Neuron (in vitro differentiated cells): ENCODE measurements around the gene C4BPB.

Experiments used
- H2AFZ ChIP-seq: one replicate; pipeline ENCODE4 v1.6.1; 2013; ENCODE audit warnings: low read depth, mild to moderate bottlenecking, inconsistent platforms, low read length, moderate library complexity
- H3K27me3 ChIP-seq: one replicate; pipeline ENCODE4 v1.6.1; 2013; ENCODE audit warnings: low read length; ENCODE audit not compliant: insufficient read depth
- H3K36me3 ChIP-seq: one replicate; pipeline ENCODE4 v1.6.1; 2013; ENCODE audit warnings: low read length; ENCODE audit not compliant: insufficient read depth
- H3K4me1 ChIP-seq: one replicate; pipeline ENCODE4 v1.6.1; 2013; ENCODE audit warnings: low read length; ENCODE audit not compliant: insufficient read depth
- H3K4me3 ChIP-seq: 2 replicates; pipeline ENCODE4 v1.5.1; 2013; ENCODE audit warnings: mild to moderate bottlenecking, low read length, moderate library complexity
- H3K9me3 ChIP-seq: one replicate; pipeline ENCODE4 v1.6.1; 2013; ENCODE audit warnings: low read length

The C4BPB gene

GRCh38 chr1:207069061-207069460 is 19.6 kb upstream of the C4BPB start:
- no peak overlapping the region for H3K4me3 ChIP-seq
- no peaks in the 10 kb centered on the region for H3K9me3 ChIP-seq
- H3K27me3 ChIP-seq, result no peaks in the 10 kb centered on the region
- H3K4me1 ChIP-seq, result no peaks in the 10 kb centered on the region
- H2AFZ ChIP-seq, result no peak overlapping the region
- peaks cover 19% of the 10 kb centered on the region for H3K36me3 ChIP-seq

GRCh38 chr1:207069858-207070506 is 18.7 kb upstream of the C4BPB start:
- Histone ChIP-seq H3K4me3 (no peak overlapping the region), H3K27me3 (no peaks in the 10 kb centered on the region), H3K36me3 (peaks cover 19% of the 10 kb centered on the region), H3K9me3 (no peaks in the 10 kb centered on the region), H2AFZ (no peak overlapping the region), H3K4me1 (no peaks in the 10 kb centered on the region)

GRCh38 chr1:207070811-207071210 is 17.8 kb upstream of the C4BPB start:
- H3K27me3 ChIP-seq, result no peaks in the 10 kb centered on the region
- H3K36me3 ChIP-seq, result peaks cover 19% of the 10 kb centered on the region
- H2AFZ ChIP-seq, result no peak overlapping the region
- H3K4me1 ChIP-seq, result no peaks in the 10 kb centered on the region
- no peak overlapping the region for H3K4me3 ChIP-seq
- no peaks in the 10 kb centered on the region for H3K9me3 ChIP-seq

- no peaks in the 10 kb centered on the region for H3K27me3 ChIP-seq
- H3K36me3 ChIP-seq, result peaks cover 15% of the 10 kb centered on the region
These were observed 17.2 kb upstream of the C4BPB start for GRCh38 chr1:207071426-207071825.

GRCh38 chr1:207072233-207072632 is 16.4 kb upstream of the C4BPB start:
- H3K4me3 ChIP-seq, result no peak overlapping the region
- H3K36me3 ChIP-seq, result peaks cover 15% of the 10 kb centered on the region
- no peaks in the 10 kb centered on the region for H3K27me3 ChIP-seq
- no peak overlapping the region for H2AFZ ChIP-seq
- H3K9me3 ChIP-seq, result no peaks in the 10 kb centered on the region
- no peaks in the 10 kb centered on the region for H3K4me1 ChIP-seq

More at GRCh38 chr1:207071426-207071825, 17.2 kb upstream of the C4BPB start:
- Histone ChIP-seq H2AFZ (no peak overlapping the region), H3K4me1 (no peaks in the 10 kb centered on the region), H3K4me3 (no peak overlapping the region), H3K9me3 (no peaks in the 10 kb centered on the region)

- Histone ChIP-seq H3K36me3 (peaks cover 7% of the 10 kb centered on the region), H3K4me1 (no peaks in the 10 kb centered on the region), H3K9me3 (no peaks in the 10 kb centered on the region), H2AFZ (no peak overlapping the region), H3K4me3 (no peak overlapping the region), H3K27me3 (no peaks in the 10 kb centered on the region)
These were observed 14.5 kb upstream of the C4BPB start for GRCh38 chr1:207073906-207074820.

DNA sequence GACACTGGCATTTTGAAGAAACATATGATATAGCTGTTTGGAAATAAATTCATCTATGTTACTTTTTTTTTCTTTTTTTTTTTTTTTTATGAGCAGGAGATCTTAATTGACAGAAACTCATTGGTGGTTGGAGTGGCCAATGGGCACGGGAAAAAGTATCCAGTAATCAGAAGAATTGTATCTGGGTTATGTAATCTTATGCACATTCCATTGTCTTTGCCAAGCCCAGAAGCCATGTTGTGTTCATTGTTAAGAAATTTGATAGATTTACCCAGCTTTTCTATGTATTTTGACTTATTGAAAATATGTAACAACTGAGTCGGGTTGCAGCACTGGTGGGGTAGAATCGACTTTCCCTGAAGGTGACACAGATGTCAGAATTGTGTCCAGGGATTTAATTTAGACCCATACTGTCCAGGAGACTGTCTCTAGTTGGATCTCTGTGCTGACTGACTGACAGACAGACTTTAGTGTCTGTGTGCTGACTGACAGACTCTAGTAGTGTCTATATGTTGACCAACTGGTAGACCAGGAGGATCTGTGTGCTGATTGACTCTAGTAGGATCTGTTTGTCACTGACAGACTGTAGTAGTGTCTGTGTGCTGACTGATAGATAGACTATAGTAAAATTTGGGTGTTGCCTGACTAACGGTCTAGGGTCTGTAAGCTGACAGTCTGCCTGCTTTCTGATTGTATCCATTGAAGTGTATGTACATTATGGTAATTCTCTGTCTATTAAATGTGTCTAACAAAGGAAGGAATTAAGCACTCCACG is 12.3 kb upstream of the C4BPB start:
- peaks cover 4% of the 10 kb centered on the region for H3K36me3 ChIP-seq
- no peaks in the 10 kb centered on the region for H3K9me3 ChIP-seq
- H3K4me3 ChIP-seq, result no peak overlapping the region
- no peaks in the 10 kb centered on the region for H3K27me3 ChIP-seq
- H2AFZ ChIP-seq, result no peak overlapping the region
- no peaks in the 10 kb centered on the region for H3K4me1 ChIP-seq

- no peaks in the 10 kb centered on the region for H3K4me1 ChIP-seq
- H3K36me3 ChIP-seq, result peaks cover 3% of the 10 kb centered on the region
- no peak overlapping the region for H3K4me3 ChIP-seq
- H3K9me3 ChIP-seq, result no peaks in the 10 kb centered on the region
- no peaks in the 10 kb centered on the region for H3K27me3 ChIP-seq
- no peak overlapping the region for H2AFZ ChIP-seq
These were observed 11.6 kb upstream of the C4BPB start for GRCh38 chr1:207077012-207077411.

DNA sequence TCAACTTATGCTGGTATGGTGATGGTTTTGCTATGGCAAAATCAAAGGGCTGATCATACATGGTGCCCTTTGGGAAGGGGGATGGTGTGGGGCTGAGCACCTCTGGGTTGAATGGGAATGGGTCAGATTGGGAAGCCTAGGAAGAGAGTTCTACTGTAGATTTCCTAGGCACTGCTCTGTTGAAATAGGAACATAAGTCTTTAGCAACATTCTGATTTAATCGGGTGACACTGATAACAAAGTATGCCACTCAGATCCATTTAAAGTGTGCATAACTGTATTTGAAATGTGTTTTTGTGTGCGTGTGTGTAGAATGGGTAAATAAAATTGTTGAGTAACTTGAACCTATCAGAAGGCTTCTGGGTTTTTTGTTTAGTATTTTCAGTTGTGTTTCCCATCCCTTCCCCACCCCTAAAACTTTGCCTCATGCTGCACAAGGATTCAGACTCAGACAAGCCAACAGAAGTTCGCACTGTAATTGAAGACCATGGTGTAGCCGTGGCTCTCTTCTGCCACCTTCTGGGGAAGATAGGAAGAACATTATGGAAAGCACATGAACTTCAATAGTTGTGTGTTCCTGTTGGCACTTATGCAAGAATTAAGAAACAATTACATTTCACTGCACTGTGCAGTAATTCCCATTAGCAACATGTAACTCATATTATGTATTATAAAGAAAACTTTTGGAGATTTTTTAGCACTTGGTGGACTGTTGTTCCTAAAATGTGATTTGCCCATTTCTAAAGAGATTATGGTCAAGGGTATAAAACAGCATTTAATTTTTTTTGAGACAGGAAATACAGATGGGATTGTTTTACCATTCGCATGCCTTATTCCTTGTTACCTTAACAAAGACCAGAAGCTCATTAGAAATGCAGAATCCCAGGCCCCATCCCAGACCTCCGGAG is 10.9 kb upstream of the C4BPB start:
- H3K4me3 ChIP-seq, result no peak overlapping the region
- no peaks in the 10 kb centered on the region for H3K27me3 ChIP-seq
- no peaks in the 10 kb centered on the region for H3K4me1 ChIP-seq
- H3K9me3 ChIP-seq, result no peaks in the 10 kb centered on the region
- H2AFZ ChIP-seq, result no peak overlapping the region
- H3K36me3 ChIP-seq, result no peaks in the 10 kb centered on the region

GRCh38 chr1:207078578-207079132 is 10.0 kb upstream of the C4BPB start:
- Histone ChIP-seq H3K9me3 (no peaks in the 10 kb centered on the region), H2AFZ (no peak overlapping the region), H3K4me1 (no peaks in the 10 kb centered on the region), H3K36me3 (no peaks in the 10 kb centered on the region), H3K27me3 (no peaks in the 10 kb centered on the region), H3K4me3 (no peak overlapping the region)

DNA sequence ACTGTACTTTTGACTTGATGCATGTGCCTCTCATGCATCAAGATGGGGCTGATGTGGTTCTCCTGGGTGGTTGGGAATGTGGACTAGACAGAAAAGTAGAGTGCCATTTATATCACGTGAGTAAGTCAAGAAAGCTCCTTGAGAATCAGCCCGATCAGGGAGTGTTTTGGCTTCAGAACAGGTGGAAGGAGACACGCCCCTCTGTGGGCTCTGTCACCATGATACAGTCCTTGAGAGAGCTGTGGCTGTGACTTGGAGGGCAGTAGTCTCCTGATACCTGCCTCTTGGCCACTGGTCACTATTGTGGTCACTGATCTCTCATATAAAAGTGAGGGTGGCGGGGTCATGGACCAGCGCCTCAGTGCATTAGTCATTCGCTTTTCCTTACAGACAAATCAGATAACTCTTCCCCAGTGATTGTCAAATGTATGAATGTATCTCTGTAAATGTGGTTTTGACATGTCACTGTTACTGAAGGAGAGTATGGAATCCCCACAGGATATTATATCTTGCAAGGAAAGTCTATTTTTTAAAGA is 8.9 kb upstream of the C4BPB start:
- Histone ChIP-seq H2AFZ (no peak overlapping the region), H3K27me3 (no peaks in the 10 kb centered on the region), H3K36me3 (no peaks in the 10 kb centered on the region), H3K4me3 (no peak overlapping the region), H3K4me1 (no peaks in the 10 kb centered on the region), H3K9me3 (no peaks in the 10 kb centered on the region)

DNA sequence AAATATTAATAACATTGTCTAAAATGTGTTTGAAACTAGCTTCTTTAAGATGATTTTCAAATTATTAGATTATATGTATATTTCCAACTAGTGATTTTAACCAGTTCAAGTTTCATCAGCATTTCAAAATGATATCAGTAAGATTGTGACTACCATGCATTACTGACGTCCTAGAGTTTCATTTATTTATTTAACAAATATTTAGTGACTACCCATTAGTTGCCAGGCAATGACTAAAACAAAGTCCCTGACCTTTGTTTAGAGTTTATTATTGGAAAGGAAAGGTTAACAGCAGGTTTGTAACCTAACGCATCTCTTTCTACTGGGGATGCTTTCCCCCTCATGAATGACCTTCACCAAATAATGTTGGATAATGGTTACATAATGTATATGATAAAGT is 7.6 kb upstream of the C4BPB start:
- Histone ChIP-seq H3K9me3 (no peaks in the 10 kb centered on the region), H3K4me1 (no peaks in the 10 kb centered on the region), H3K36me3 (no peaks in the 10 kb centered on the region), H2AFZ (no peak overlapping the region), H3K4me3 (no peak overlapping the region), H3K27me3 (no peaks in the 10 kb centered on the region)
